ENCODE measurements around the gene LIMD2. TPM values are rescaled to one million over a fixed set of nuclear protein-coding genes. Genes with fewer than 3 reads are reported as not detected.

LIMD2 gene
- total and polyA plus RNA-seq, 9 donors: 1.5 to 13.2 (median 9.0) TPM

- no peak for DNase-seq
- H3K4me1 ChIP-seq (ENCODE audit: insufficient read depth): peaks cover 7% of the 10 kb centered on the region
- H3K36me3 ChIP-seq: no peaks in the 10 kb centered on the region
- H3K4me3 ChIP-seq: no peak overlapping the region
- H3K9me3 ChIP-seq: no peaks in the 10 kb centered on the region
- WGBS, 3 donors: 90 to 91% (median 90%) methylated on average over 16 of the region's 16 CpGs
- intact Hi-C loops (cut with DNase I): no loop called here
- no peaks in the 10 kb centered on the region for H3K27me3 ChIP-seq
- H3K27ac ChIP-seq: no peak overlapping the region
- TF ChIP-seq POLR2A (IDR thresholded peaks at IDR 0.05): no peak
- no peak for TF ChIP-seq EP300 (IDR thresholded peaks at IDR 0.05)
- TF ChIP-seq CTCF (IDR thresholded peaks at IDR 0.05): no peak
These were observed 3.8 kb upstream of the LIMD2 start for GRCh38 chr17:63703556-63704258.

DNA sequence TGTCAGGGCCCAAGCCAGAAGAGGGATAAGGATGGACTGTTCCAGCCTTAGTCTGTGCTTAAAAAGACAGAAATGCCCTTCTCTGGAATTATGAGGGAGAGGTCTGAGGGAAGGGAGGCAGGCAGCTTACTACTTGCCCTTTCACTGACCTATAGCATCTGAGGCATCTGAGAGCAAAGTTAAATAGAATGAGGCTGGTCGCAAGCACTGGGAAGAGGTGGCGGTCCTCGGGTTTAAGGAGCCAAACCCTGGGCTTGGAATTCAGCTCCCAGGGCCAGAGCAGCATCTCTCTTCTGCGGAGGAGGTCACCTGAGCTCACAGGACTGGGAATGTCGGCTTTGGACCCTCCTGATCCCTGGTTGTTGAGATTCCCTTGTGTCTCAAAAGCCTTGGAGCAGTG, 3.1 kb upstream of the LIMD2 start:
- no peaks in the 10 kb centered on the region for H3K36me3 ChIP-seq
- peaks cover 7% of the 10 kb centered on the region for H3K4me1 ChIP-seq (ENCODE audit: insufficient read depth)
- H3K27me3 ChIP-seq: no peaks in the 10 kb centered on the region
- intact Hi-C loops (cut with DNase I): no loop called here
- TF ChIP-seq CTCF (IDR thresholded peaks at IDR 0.05) (no peak), EP300 (IDR thresholded peaks at IDR 0.05) (no peak), POLR2A (IDR thresholded peaks at IDR 0.05) (no peak)
- WGBS, 3 donors: 81 to 84% (median 83%) methylated on average over 5 of the region's 5 CpGs
- H3K4me3 ChIP-seq: no peak overlapping the region
- H3K9me3 ChIP-seq: no peaks in the 10 kb centered on the region
- no peak overlapping the region for H3K27ac ChIP-seq
- no peak for DNase-seq

GRCh38 chr17:63702721-63703015, 2.7 kb upstream of the LIMD2 start:
- no peaks in the 10 kb centered on the region for H3K27me3 ChIP-seq
- H3K4me1 ChIP-seq (ENCODE audit: insufficient read depth): peaks cover 7% of the 10 kb centered on the region
- no peak overlapping the region for H3K4me3 ChIP-seq
- 82 to 89% (median 87%) methylated on average over 6 of the region's 6 CpGs for WGBS, 3 donors
- H3K27ac ChIP-seq: no peak overlapping the region
- intact Hi-C loops (cut with DNase I): no loop called here
- no peaks in the 10 kb centered on the region for H3K9me3 ChIP-seq
- TF ChIP-seq CTCF (IDR thresholded peaks at IDR 0.05) (no peak), EP300 (IDR thresholded peaks at IDR 0.05) (no peak), POLR2A (IDR thresholded peaks at IDR 0.05) (no peak)
- H3K36me3 ChIP-seq: no peaks in the 10 kb centered on the region
- DNase-seq: no peak

- H3K27me3 ChIP-seq: no peaks in the 10 kb centered on the region
- no peak overlapping the region for H3K27ac ChIP-seq
- peaks cover 7% of the 10 kb centered on the region for H3K4me1 ChIP-seq (ENCODE audit: insufficient read depth)
- 88 to 91% (median 90%) methylated on average over 19 of the region's 19 CpGs for WGBS, 3 donors
- no peak for TF ChIP-seq EP300 (IDR thresholded peaks at IDR 0.05)
- TF ChIP-seq CTCF (IDR thresholded peaks at IDR 0.05): no peak
- no peak for TF ChIP-seq POLR2A (IDR thresholded peaks at IDR 0.05)
- no peaks in the 10 kb centered on the region for H3K36me3 ChIP-seq
- no peak overlapping the region for H3K4me3 ChIP-seq
- intact Hi-C loops (cut with DNase I): no loop called here
- DNase-seq: no peak
- H3K9me3 ChIP-seq: no peaks in the 10 kb centered on the region
These were observed 2.2 kb upstream of the LIMD2 start for GRCh38 chr17:63701868-63702720.
